ENCODE results near the gene YWHAB.
A peak's percentile ranks its signal among the peaks of the same experiment; 100 is the strongest.
"Not testable (repeated sequence)": the region's sequence is repeated elsewhere in the genome, so short reads cannot be mapped to it uniquely, and the experiment has no call there.

Gene YWHAB

GRCh38 chr20:44882360-44882759, 3.1 kb upstream of the YWHAB start:
- not testable (repeated sequence) for DNase-seq

GRCh38 chr20:44883214-44883902, 2.1 kb upstream of the YWHAB start:
- no peak for DNase-seq

DNA sequence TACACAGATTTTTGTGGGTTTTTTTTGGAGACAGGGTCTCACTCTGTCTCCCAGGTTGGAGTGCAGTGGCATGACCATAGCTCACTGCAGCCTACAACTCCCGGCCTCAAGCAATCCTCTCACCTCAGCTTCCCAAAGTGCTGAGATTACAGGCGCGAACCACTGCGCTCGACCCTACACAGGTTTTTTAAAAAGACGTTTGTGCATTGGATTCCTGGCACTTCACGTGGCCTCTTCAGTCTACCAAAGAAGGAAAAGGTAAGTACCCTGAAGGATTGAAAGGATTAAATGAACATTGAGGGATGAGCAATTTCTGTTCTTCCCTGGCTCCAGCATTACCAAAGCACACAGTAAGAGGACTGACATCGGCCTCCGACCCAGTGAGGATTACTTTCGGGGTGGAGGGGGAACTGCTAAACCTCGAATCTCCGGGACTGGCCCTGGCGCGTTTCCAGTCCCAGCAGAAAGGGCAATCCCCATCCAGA, 556 bp upstream of the YWHAB start:
- no peak for DNase-seq

DNA sequence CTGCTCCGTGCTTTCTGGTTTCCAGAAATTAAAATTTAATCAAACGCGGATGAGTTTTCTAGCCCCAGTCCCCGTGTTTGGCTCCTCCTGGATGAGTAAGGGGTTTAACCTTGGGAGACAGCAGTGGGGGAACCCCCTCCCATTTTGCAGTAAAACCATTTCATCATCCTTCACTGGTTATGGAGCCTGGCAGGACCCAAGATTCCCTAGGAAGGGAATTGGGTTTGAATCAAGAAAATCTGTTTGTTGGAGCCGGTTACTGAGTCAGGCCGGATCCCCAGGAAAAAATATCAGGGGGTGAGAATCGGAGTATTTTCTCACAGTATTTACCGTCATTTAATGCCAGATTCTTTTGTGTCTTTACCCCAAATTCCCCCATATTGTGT, 754 bp downstream of the YWHAB start:
- no peak for DNase-seq

DNA sequence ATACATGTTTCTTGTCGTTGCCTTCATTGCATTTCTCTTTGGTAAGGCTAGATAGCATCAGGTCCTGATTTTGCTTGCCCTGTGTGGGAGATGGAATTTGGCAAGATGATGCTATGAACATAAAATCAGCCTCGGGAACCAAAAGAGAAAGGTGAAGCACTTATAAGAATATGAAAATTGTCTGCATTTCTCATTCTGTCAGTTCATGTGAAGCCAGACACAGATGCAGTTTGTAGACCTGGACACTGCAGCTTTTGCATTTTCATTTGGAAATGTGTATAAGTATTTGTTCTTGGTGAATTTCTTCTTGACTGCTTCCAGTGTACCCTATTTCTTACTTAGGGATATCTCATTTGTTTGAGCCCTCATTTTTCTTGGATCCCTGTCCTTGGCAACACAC, 1.3 kb downstream of the YWHAB start:
- no peak for DNase-seq

DNA sequence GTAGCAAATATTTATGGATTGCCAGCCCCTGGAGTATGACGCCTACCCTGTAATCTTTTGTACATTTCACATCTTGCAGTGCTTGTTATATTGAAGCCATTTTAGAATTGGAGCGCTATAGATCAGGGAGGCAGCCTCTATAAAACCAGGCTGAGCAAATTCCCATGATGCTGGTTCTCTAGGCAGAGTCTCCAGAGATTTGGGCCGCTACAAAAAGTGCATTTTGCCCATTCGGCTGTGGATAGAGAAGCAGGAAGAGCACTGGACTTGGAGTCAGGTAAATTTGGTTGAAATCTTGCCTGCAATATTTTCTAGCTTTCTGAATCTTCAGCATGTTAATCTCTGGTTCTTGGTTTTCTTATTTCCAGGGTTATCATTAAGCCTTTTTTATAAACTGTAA, 2.0 kb downstream of the YWHAB start:
- DNase-seq = no peak

DNA sequence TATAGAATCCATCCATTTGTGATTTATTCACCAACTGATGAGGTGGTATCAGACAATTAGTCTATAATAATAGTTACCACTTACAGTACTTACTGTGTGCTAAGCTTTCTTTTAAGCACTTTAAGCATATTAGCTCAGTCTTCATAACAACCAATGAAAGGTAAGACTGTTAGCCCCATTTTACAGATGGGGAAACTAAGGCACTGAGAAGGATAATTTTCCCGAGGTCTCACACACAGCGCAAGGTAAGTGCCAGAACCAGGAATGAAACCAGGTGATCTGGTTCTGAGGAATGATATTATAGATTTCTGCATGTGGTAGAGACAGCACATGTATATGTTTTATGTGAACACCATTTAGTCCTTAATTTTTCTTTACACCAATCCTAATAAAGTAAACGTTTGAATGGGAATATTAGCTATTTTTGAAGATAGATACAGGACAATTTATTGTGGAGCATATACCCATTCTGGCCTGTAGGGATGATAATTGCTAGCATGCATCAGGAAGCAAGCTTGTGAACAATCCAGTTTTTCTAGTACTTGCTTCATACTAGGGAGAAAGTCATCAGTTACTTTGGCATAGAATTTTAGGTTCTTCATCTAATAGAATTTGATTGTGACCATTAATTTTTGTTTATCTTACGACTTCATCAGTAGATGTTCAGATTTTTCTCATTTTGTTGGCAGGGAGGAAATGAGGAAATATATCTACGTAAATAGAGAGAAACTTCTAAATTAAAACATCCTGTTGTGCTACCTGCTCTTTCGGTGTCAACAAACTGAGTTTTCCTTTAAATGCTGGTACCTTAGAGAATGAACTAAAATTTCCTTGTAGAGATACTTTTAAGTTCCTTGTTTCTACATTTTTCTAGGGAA, 3.0 kb downstream of the YWHAB start:
- DNase-seq = no peak

GRCh38 chr20:44891826-44892225, 6.3 kb downstream of the YWHAB start:
- DNase-seq = no peak

- no peak for DNase-seq
Measured at GRCh38 chr20:44894959-44895358, 9.5 kb downstream of the YWHAB start.

DNA sequence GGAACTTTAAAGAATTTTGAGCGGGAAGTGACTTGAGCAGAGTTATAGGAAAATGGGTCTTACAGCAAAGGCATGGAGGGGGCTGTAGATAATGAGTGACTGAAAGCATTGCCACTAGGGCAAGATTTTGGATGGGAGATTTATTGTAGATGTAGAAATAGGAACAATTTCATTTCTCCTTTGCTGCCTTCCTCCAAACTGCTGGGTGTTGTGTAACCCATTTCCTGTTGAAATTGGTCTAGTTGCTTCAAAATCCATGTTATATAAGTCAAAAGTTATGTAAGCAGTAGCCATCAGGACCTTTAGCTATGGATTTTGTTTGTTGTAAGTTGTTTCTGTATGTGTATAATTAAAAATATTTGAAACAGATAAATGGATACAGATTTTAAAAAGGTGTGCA, 11.1 kb downstream of the YWHAB start:
- no peak for DNase-seq

DNA sequence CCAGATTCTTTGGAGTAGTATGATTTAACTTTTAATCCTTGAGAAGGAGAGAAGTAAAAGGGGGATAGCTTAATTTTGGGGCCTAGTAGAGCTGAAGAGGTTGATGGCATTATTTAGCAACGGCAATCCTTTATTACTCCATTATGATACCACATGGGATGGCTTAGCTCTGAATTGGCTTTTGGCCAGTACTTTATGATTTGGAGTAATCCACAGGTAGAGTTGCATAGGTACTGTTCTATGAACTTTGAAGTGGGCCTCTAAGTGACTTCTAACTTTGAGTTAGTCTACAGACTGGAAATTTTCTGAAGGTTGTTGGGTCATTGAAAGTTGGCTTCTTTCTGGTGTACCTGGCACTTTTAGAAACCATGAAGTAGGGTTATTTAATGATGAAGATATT, 11.6 kb downstream of the YWHAB start:
- DNase-seq = no peak

DNA sequence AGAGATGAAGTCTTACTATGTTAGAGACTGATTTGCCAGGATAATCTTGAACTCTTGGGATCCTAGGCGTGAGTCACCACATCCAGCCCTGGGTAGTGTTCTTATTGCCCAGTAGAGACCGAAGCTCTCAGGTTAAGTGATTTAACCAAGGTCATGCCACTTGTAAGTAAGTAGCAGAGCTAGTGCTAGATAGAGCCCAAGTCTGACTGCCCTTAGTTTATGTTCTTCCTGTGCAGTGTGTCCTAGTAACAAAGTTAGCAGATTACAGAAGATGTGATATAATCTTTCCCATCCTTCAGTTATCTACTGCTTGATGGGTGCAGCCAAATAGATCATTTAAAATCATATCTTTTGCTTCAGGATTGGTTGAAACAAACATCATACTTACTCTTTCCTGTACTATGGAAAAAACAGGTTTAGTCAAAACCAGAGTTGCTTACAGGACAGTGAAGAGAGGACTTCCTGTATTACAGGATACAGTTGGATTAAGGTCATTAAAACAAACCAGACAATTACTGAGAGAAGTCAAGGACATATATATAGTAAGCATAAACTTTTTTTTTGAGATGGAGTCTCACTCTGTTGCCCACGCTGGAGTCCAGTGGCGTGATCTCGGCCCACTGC, 14.8 kb downstream of the YWHAB start:
- DNase-seq = no peak

DNA sequence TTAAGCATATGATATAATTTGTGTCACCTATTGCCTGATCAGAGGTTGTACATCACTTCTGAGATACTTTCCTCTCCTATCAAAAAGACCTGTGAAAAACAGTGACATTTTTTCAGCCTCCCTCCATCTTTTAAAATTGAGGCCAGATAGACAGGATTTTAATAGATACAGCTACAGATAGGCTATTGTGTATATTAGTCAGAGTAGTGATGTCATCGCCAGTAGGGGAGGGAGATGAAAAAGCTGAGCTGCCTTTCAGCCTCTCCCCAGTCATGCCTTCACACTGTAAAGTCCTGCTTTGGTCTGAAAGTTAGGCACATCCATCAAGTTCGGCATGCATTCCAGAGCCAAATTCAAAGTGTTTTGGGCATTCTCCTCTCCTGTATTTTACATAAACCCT, 16.5 kb downstream of the YWHAB start:
- no peak for DNase-seq

DNA sequence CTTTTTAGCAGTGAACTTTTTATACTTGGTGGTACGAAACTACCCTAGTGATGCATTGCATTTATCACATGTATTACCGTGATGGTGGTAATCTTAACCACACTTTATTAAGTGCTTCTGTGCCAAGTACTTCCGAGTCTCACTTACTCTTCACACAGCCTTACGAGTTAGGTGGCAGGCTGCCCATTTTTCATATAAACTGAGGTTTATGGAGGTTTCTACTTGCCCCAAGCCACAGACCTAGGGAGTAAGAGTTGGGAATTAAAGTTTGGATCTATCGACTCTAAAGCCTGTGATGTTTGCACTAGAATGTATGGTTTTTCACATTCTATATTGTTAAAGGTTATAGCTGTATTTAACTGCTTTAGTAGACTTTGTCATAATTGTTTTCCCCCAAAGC, 18.9 kb downstream of the YWHAB start:
- DNase-seq = no peak

DNA sequence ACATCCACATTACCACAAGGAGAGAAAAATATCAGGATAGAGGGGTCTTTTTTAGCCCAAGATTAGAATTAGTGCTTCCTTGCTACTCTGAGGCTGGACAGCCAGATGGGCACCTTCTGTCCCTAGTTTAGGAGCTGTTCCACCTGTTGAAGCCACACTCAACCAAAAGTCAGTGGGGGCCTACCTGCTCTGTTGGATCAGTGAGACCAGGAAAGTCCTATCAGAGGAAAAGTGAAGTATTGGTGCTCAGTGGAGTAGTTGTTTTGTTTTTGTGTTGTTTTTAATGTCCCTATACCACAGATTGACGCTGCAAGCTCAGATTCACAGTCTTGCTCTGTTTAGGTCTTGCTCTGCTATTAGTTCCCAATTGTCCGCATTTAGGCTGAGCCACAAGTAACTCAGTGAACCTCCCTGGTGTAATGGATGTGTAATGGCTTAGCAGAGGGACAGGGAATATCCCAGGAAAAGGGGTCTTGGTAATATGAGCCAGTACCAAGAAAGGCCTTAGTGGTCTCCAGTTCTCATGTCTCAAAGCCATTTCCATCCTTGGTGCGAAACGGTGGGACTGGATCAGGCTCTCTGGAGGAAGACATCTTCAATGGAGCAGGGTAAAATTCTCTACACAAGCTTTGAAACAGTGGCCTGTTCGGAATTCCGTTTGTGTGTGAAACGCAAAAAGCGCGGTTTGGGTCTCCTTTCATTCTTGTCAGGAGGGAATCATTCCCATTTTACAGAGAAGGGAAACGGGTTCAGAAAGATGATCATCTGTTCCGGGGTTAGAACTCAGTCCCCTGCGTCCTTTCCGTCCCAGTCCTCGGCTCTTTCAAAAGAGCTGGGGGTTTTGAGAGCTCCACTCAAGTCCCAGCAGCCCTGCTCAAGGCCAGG, 23.7 kb downstream of the YWHAB start:
- DNase-seq = no peak

DNA sequence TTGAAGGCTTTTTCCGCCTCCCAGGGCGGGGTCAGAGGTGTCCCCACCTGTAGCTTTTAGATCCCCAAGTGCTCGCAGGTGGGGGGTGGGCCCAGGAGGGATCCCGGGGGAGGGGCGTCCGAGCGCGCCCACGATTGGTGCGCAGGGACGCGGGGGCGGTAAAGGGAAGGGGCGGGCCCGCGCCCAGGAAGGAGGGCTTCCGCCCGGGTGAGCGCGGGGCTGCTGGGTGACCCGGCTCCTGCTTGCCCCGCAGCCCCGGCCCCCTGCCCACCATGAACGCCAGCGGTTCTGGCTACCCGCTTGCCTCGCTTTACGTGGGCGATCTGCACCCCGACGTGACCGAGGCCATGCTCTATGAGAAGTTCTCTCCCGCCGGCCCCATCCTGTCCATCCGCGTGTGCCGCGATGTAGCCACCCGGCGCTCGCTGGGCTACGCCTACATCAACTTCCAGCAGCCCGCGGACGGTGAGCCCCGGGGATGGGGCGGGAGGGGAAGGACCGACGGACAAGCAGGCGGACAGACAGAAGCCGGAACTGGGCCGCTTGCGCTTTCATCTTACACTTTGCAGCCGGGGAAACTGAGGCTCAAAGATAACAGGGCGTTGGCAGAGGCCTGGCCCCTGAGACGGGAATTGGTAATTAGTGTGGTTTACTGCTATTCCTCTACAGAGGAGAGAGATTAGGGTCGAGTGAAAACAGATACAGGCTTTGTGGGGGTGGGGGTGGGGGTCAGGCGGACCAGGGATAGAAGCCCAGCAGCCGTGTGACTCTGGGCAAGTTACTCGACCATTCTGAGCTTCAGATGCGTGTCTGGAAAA, 24.6 kb downstream of the YWHAB start, which contains the start of gene PABPC1L:
PABPC1L (plus strand) TSS at position 189 of the 818 bp plus-strand sequence; CDS start at position 273, 84 bp downstream.
- DNase-seq = peak; percentile 38 to 57 (median 46)

- no peak for DNase-seq
Measured at GRCh38 chr20:44910690-44911262, 25.3 kb downstream of the YWHAB start.

DNA sequence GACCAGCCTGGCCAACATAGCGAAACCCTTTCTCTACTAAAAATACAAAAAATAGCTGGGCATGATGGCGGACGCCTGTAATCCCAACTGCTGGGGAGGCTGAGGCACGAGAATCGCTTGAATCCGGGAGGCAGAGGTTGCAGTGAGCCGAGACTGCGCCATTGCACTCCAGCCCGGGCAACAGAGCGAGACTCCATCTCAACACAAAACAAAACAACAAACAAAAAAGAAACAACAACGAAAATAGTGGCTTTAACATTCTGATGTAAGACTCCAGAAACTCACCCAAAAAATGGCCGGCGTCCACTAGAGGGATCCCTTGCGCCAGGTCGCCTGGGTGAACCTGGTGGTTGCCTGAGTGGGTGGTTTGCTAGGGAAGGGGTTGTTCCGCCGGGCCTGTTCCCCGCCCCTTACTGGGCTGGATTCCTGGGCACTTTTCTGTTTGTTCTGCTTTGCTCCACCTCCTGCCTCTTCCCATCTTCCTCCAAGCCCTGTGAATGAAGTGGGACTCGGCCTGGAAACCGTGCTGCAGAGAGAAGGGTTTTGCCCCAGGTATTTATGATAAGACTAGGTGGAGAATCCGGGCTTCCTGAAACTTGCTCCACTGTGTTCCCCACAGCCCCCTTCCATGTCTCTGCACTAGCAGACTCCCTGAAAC, 25.9 kb downstream of the YWHAB start:
- peak; percentile 8 to 22 (median 12) for DNase-seq

DNA sequence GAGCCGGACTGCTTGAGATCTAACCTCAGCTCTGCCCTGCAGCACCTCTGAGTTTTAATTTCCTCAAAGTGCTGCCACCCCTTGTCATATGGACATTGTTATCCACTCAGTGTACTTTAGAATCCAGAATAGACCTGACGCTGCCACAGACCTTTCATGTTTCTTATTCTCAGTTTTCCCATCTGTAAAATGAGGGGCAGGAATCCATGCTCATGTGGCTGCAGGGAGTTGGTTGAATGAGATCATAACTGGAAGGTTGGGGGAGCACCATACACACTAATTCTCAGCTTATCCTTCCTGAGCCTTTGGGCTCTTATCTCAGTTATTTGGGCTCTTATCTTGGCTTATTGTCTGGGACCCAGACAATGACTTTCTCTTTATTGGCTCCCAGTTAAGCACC, 26.7 kb downstream of the YWHAB start:
- no peak for DNase-seq

- DNase-seq = no peak
Measured at GRCh38 chr20:44914924-44915323, 29.4 kb downstream of the YWHAB start.

GRCh38 chr20:44916586-44916985, 31.1 kb downstream of the YWHAB start:
- DNase-seq = no peak

Data from activated CD4-positive, CD25-positive, alpha-beta regulatory T cell (primary cell).